ENCODE results near the gene DST. TPM values are rescaled to one million over a fixed set of nuclear protein-coding genes. Genes with fewer than 3 reads are reported as not detected.

The DST gene
- total RNA-seq, 1 donor from 2014 or later, result 442 TPM

DNA sequence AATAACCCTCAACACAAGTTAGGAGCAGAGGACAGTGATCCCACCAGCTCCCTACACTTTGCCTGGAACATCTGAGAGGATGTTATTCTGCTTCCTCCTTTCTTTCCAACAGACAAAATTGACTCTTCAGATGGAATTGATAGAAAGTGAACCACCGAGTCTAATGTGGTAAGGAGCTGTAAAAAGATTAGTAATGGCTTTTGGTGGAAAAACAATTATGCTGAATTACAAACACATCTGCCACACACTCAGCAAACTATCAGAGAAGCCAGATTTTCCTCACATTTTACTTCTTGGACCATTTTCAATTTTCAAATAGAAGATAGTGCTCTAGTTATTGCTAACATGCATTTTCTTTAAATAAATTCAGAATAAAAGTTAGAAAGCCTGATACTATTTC lies 223.5 kb downstream of the DST start:
- H3K36me3 ChIP-seq (ENCODE audit: insufficient read depth, low read length), result no peaks in the 10 kb centered on the region
- H3K9ac ChIP-seq (ENCODE audit: low read length), result no peak overlapping the region
- no peaks in the 10 kb centered on the region for H3K9me3 ChIP-seq (ENCODE audit: insufficient read depth, low read depth, low read length)
- H4K20me1 ChIP-seq (ENCODE audit: insufficient read depth, low read length), result no peaks in the 10 kb centered on the region
- H3K4me3 ChIP-seq (ENCODE audit: insufficient read depth, low read depth, low read length), result no peak overlapping the region
- H3K79me2 ChIP-seq (ENCODE audit: insufficient read depth, low read length), result no peaks in the 10 kb centered on the region
- FAIRE-seq (no peak), DNase-seq (ENCODE audit: low read depth) (no peak)
- Mint-ChIP-seq H3K9me3 (ENCODE audit: unreplicated experiment) (peaks cover 1% of the 10 kb centered on the region), H3K27me3 (ENCODE audit: low read depth, unreplicated experiment) (peaks cover 1% of the 10 kb centered on the region), H3K4me3 (ENCODE audit: unreplicated experiment) (no peak overlapping the region), H3K27ac (ENCODE audit: unreplicated experiment) (no peak overlapping the region), H3K36me3 (ENCODE audit: low read depth, unreplicated experiment) (no peaks in the 10 kb centered on the region), H3K4me1 (ENCODE audit: low read depth, unreplicated experiment) (no peaks in the 10 kb centered on the region)
- no peak overlapping the region for H2AFZ ChIP-seq (ENCODE audit: low read depth, low read length)
- TF ChIP-seq, protein P1, sequence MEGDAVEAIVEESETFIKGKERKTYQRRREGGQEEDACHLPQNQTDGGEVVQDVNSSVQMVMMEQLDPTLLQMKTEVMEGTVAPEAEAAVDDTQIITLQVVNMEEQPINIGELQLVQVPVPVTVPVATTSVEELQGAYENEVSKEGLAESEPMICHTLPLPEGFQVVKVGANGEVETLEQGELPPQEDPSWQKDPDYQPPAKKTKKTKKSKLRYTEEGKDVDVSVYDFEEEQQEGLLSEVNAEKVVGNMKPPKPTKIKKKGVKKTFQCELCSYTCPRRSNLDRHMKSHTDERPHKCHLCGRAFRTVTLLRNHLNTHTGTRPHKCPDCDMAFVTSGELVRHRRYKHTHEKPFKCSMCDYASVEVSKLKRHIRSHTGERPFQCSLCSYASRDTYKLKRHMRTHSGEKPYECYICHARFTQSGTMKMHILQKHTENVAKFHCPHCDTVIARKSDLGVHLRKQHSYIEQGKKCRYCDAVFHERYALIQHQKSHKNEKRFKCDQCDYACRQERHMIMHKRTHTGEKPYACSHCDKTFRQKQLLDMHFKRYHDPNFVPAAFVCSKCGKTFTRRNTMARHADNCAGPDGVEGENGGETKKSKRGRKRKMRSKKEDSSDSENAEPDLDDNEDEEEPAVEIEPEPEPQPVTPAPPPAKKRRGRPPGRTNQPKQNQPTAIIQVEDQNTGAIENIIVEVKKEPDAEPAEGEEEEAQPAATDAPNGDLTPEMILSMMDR (IDR thresholded peaks at IDR 0.05; ENCODE audit: insufficient read depth, low read depth, low read length), result no peak
- TF ChIP-seq EZH2 (IDR thresholded peaks at IDR 0.05; ENCODE audit: insufficient read depth, low read length), result no peak
- H3K27ac ChIP-seq (ENCODE audit: low read depth, low read length), result no peak overlapping the region
- no peak overlapping the region for H3K4me2 ChIP-seq (ENCODE audit: low read length)
- no peaks in the 10 kb centered on the region for H3K27me3 ChIP-seq (ENCODE audit: insufficient read depth, low read length)
- H3K4me1 ChIP-seq (ENCODE audit: insufficient read depth, low read length), result no peaks in the 10 kb centered on the region

DNA sequence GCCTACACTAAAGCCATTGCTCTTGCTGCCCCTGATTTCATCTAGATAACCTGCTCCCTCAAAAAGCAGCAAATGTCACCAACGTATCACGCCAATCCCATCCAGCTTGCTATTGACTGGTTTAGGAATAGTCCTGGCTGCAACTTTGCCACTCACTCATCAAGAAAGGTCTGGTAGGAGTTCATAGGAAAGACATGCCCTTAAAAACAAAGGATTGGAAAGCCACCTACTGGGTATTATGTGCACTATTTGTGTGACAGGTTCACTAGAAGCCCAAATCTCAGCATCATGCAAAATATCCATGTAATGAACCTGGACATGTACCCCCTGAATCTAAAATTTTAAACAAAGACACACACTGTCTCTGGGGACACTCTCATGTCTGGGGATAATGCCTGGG lies 224.9 kb downstream of the DST start:
- Histone ChIP-seq H3K4me1 (ENCODE audit: insufficient read depth, low read length) (no peaks in the 10 kb centered on the region), H2AFZ (ENCODE audit: low read depth, low read length) (no peak overlapping the region), H3K27ac (ENCODE audit: low read depth, low read length) (no peak overlapping the region), H3K4me2 (ENCODE audit: low read length) (no peak overlapping the region), H3K9me3 (ENCODE audit: insufficient read depth, low read depth, low read length) (no peaks in the 10 kb centered on the region), H3K79me2 (ENCODE audit: insufficient read depth, low read length) (no peaks in the 10 kb centered on the region), H3K36me3 (ENCODE audit: insufficient read depth, low read length) (no peaks in the 10 kb centered on the region), H4K20me1 (ENCODE audit: insufficient read depth, low read length) (no peaks in the 10 kb centered on the region), H3K9ac (ENCODE audit: low read length) (no peak overlapping the region), H3K4me3 (ENCODE audit: insufficient read depth, low read depth, low read length) (no peak overlapping the region), H3K27me3 (ENCODE audit: insufficient read depth, low read length) (no peaks in the 10 kb centered on the region)
- Mint-ChIP-seq H3K27ac (ENCODE audit: unreplicated experiment) (no peak overlapping the region), H3K36me3 (ENCODE audit: low read depth, unreplicated experiment) (no peaks in the 10 kb centered on the region), H3K4me3 (ENCODE audit: unreplicated experiment) (no peak overlapping the region), H3K9me3 (ENCODE audit: unreplicated experiment) (peaks cover 1% of the 10 kb centered on the region), H3K4me1 (ENCODE audit: low read depth, unreplicated experiment) (no peaks in the 10 kb centered on the region), H3K27me3 (ENCODE audit: low read depth, unreplicated experiment) (no peaks in the 10 kb centered on the region)
- FAIRE-seq (no peak), DNase-seq (ENCODE audit: low read depth) (no peak)
- no peak for TF ChIP-seq EZH2 (IDR thresholded peaks at IDR 0.05; ENCODE audit: insufficient read depth, low read length)
- TF ChIP-seq, protein P1 (IDR thresholded peaks at IDR 0.05; ENCODE audit: insufficient read depth, low read depth, low read length), result no peak

DNA sequence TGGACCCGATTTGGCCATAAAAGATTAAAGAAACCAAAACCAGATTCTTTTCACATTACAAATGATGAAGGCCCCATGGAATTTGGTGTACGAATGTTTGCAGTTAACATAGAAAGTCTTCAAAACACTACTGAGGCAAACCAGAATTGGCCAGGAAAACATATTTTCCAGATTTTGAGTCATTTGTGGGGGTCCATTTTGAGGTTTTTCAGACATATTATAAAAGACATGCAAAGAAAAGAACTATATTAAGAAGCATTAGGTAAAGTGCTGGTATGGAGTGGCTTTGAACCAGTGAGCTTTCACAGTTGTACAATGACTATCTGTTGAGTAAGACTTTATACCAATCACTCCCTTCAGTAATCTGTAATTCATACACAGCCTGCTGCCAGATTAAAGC lies 226.4 kb downstream of the DST start:
- Histone ChIP-seq H3K27ac (ENCODE audit: low read depth, low read length) (peak overlapping the region; percentile 11), H3K79me2 (ENCODE audit: insufficient read depth, low read length) (no peaks in the 10 kb centered on the region), H3K4me3 (ENCODE audit: insufficient read depth, low read depth, low read length) (no peak overlapping the region), H3K4me1 (ENCODE audit: insufficient read depth, low read length) (no peaks in the 10 kb centered on the region), H3K36me3 (ENCODE audit: insufficient read depth, low read length) (no peaks in the 10 kb centered on the region), H3K4me2 (ENCODE audit: low read length) (peak overlapping the region; percentile 22), H3K9me3 (ENCODE audit: insufficient read depth, low read depth, low read length) (no peaks in the 10 kb centered on the region), H3K9ac (ENCODE audit: low read length) (no peak overlapping the region), H3K27me3 (ENCODE audit: insufficient read depth, low read length) (no peaks in the 10 kb centered on the region), H2AFZ (ENCODE audit: low read depth, low read length) (no peak overlapping the region), H4K20me1 (ENCODE audit: insufficient read depth, low read length) (no peaks in the 10 kb centered on the region)
- peak; percentile 64 for DNase-seq (ENCODE audit: low read depth)
- no peak for TF ChIP-seq EZH2 (IDR thresholded peaks at IDR 0.05; ENCODE audit: insufficient read depth, low read length)
- TF ChIP-seq, protein P1 (IDR thresholded peaks at IDR 0.05; ENCODE audit: insufficient read depth, low read depth, low read length), result no peak
- Mint-ChIP-seq H3K27me3 (ENCODE audit: low read depth, unreplicated experiment) (no peaks in the 10 kb centered on the region), H3K4me3 (ENCODE audit: unreplicated experiment) (no peak overlapping the region), H3K36me3 (ENCODE audit: low read depth, unreplicated experiment) (no peaks in the 10 kb centered on the region), H3K9me3 (ENCODE audit: unreplicated experiment) (peaks cover 1% of the 10 kb centered on the region), H3K27ac (ENCODE audit: unreplicated experiment) (no peak overlapping the region), H3K4me1 (ENCODE audit: low read depth, unreplicated experiment) (no peaks in the 10 kb centered on the region)
- peak; percentile 80 for FAIRE-seq

All from astrocyte (in vitro differentiated cells and primary cell).